K562 (cell line): ENCODE results near the gene FKBP9. TPM values are rescaled to one million over a fixed set of nuclear protein-coding genes. Genes with fewer than 3 reads are reported as not detected.

Experiments
- CC2D1A ChIP-seq: fragments of 450-650 bp; IDR thresholded peaks from 2 replicates; pipeline ENCODE4 v1.6.1; 2017; ENCODE audit warnings: mild to moderate bottlenecking
- CEBPG ChIP-seq, 3 experiments: fragments of 200-800 bp in 1 of 3; sonication (Bioruptor generic) in 1 of 3; sonication (generic) in 1 of 3; formaldehyde crosslinking in 1 of 3; IDR thresholded peaks in 2 of 3; conservative IDR thresholded peaks in 1 of 3; 2 replicates each; pipeline versions ENCODE4 v1.6.1 to v1.8.0; 2016 to 2022; ENCODE audit warnings: missing compliant biosample characterization in 2 of 3, missing genetic modification characterization in 2 of 3, mild to moderate bottlenecking in 1 of 3, missing genetic modification reagents in 1 of 3
- CREM ChIP-seq: IDR thresholded peaks from 2 replicates; pipeline ENCODE4 v1.6.1; 2014; ENCODE audit warnings: antibody characterized with exemption, low read depth
- HDAC1 ChIP-seq, 2 experiments: fragments of 450-650 bp; IDR thresholded peaks; 2 replicates each; pipeline ENCODE4 v1.6.1; 2016 to 2017; ENCODE audit warnings: inconsistent platforms in 1 of 2, mild to moderate bottlenecking in 1 of 2, moderate library complexity in 1 of 2
- KDM2B ChIP-seq: fragments of 250-450 bp; sonication (Bioruptor Pico); IDR thresholded peaks from 2 replicates; pipeline ENCODE4 v1.8.0; 2021; ENCODE audit warnings: mild to moderate bottlenecking, moderate library complexity
- MCM3 ChIP-seq: fragments of 450-650 bp; IDR thresholded peaks from 2 replicates; pipeline ENCODE4 v1.6.1; 2016
- MYC ChIP-seq, 2 experiments: fragments of 250-450 bp in 1 of 2; sonication (Bioruptor Pico) in 1 of 2; IDR thresholded peaks; 2 replicates each; pipeline versions ENCODE4 v1.5.1 to v1.6.1; 2012 to 2021; ENCODE audit warnings: low read depth in 2 of 2, borderline replicate concordance in 1 of 2, improper control_type of control experiment in 1 of 2, low read length in 1 of 2, mild to moderate bottlenecking in 1 of 2, moderate library complexity in 1 of 2
- NUFIP1 ChIP-seq: fragments of 450-650 bp; IDR thresholded peaks from 2 replicates; pipeline ENCODE4 v1.6.1; 2018; ENCODE audit not compliant: partially characterized antibody
- TCF7L2 ChIP-seq: fragments of 150-350 bp; IDR thresholded peaks from 2 replicates; pipeline ENCODE4 v1.6.1; 2016; ENCODE audit warnings: low read depth, mild to moderate bottlenecking, low read length, moderate library complexity
- XRCC5 ChIP-seq: fragments of 200-400 bp; formaldehyde crosslinking; IDR thresholded peaks from 2 replicates; pipeline ENCODE4 v1.6.1; 2017; ENCODE audit warnings: low read depth, mild to moderate bottlenecking, low read length
- ZNF184 ChIP-seq: sonication (generic); formaldehyde crosslinking; IDR thresholded peaks from 2 replicates; pipeline ENCODE4 v1.5.0; 2020; ENCODE audit warnings: missing genetic modification reagents
- ZNF445 ChIP-seq: fragments of 250-450 bp; sonication (Bioruptor Pico); IDR thresholded peaks from 2 replicates; pipeline ENCODE4 v1.4.0; 2020; ENCODE audit warnings: low read depth, mild to moderate bottlenecking, moderate library complexity
- ZNF561 ChIP-seq: fragments of 450-650 bp; formaldehyde crosslinking; conservative IDR thresholded peaks from 2 replicates; pipeline ENCODE4 v1.4.0; 2020; ENCODE audit warnings: mild to moderate bottlenecking, moderate library complexity
- ZNF830 ChIP-seq: fragments of 250-450 bp; sonication (Bioruptor Pico); IDR thresholded peaks from 2 replicates; pipeline ENCODE4 v1.5.0; 2021; ENCODE audit warnings: mild to moderate bottlenecking
- polyA plus RNA-seq, 8 experiments: library from polyadenylated mRNA; depleted of rRNA in 4 of 8; stranded (reverse) in 5 of 8; unstranded in 3 of 8; fragments of >200 nt; fragmentation: Nextera tagmentation in 2 of 8; fragmentation: Illumina TruSeq in 1 of 8; extraction: Ambion mirVana in 2 of 8; extraction: Trizol in 1 of 8; gene quantifications; 2 replicates each; pipeline versions ENCODE4 v1.2.1 to v1.2.3, GENCODE V29; 2011 to 2014; ENCODE audit warnings: inconsistent platforms in 1 of 8, missing spikeins in 1 of 8
- total RNA-seq, 7 experiments: library from RNA; depleted of rRNA in 6 of 7; stranded (reverse); fragments of >200 nt in 6 of 7; fragmentation: Illumina TruSeq in 2 of 7; extraction: Trizol in 2 of 7; gene quantifications; 2 replicates each; pipeline versions ENCODE4 v1.2.1 to v1.2.3, GENCODE V29; 2011 to 2021; ENCODE audit warnings: low replicate concordance in 1 of 7
- TF ChIP-seq, protein P1 (sequence below), 2 experiments: fragments of 450-650 bp; IDR thresholded peaks; 2 replicates each; pipeline ENCODE4 v1.6.1; 2018; ENCODE audit warnings: mild to moderate bottlenecking in 2 of 2, low read depth in 1 of 2; ENCODE audit not compliant: partially characterized antibody in 2 of 2
- TF ChIP-seq, protein P2 (sequence below): fragments of 200-400 bp; formaldehyde crosslinking; IDR thresholded peaks from 2 replicates; pipeline ENCODE4 v1.6.1; 2017; ENCODE audit warnings: mild to moderate bottlenecking, low read depth, low read length, moderate library complexity
- TF ChIP-seq, protein P3 (sequence below): sonication (generic); formaldehyde crosslinking; IDR thresholded peaks from 2 replicates; pipeline ENCODE4 v1.9.0; 2022; ENCODE audit warnings: mild to moderate bottlenecking, missing genetic modification reagents
- TF ChIP-seq, protein P4 (sequence below): sonication (generic); IDR thresholded peaks from 2 replicates; pipeline ENCODE4 v1.6.1; 2016

The FKBP9 gene
- total and polyA plus RNA-seq, 9 of the 15 experiments (the other 6 are each of a cell fraction or from before 2014, with no cell fraction given): 5.9 to 23.7 (median 15.8) TPM

DNA sequence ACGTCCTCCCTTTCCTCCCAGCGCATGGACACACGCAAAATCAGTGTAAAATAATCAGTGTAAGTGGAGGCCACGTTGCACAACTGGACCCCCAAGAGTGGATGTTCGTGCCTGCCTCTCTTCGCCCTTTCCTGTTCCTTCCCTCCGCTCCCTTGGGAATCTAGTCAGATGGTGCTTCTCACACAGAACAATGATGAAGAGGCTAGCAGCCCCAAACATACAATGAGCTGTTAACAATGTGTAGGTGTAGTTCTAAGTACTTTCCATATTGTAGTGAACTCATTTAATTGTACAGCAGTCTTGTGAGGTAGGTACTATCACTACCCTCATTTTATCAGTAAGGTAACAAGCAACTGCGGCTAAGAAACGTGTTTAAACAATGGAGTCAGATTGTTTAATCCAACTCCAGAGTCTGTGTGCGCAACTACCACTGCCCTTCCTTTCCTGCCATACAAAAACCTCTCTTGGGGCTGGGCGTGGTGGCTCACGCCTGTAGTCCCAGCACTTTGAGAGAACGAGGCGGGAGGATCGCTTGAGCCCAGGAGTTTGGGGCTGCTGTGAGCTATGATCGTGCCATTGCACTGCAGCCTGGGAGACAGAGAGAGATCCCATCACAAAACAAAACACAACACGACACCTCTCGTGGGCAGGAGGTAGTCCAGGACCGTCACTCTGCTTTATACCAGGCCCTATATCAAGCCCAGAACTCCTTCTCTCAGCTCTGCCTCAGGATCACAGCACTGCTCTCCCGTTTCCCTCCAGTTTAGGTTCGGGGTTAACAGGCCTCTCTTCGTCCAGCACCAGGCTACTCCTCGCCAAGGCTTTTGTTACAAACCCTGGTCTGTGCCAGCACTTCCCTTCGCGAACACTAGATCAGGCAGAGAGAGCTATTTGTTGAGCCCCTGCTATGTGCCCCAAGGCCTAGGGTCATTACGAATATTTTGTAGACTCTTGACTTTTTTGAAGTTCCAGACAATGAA, 1.1 kb downstream of the FKBP9 start (continued):
- TF ChIP-seq, protein P1, sequence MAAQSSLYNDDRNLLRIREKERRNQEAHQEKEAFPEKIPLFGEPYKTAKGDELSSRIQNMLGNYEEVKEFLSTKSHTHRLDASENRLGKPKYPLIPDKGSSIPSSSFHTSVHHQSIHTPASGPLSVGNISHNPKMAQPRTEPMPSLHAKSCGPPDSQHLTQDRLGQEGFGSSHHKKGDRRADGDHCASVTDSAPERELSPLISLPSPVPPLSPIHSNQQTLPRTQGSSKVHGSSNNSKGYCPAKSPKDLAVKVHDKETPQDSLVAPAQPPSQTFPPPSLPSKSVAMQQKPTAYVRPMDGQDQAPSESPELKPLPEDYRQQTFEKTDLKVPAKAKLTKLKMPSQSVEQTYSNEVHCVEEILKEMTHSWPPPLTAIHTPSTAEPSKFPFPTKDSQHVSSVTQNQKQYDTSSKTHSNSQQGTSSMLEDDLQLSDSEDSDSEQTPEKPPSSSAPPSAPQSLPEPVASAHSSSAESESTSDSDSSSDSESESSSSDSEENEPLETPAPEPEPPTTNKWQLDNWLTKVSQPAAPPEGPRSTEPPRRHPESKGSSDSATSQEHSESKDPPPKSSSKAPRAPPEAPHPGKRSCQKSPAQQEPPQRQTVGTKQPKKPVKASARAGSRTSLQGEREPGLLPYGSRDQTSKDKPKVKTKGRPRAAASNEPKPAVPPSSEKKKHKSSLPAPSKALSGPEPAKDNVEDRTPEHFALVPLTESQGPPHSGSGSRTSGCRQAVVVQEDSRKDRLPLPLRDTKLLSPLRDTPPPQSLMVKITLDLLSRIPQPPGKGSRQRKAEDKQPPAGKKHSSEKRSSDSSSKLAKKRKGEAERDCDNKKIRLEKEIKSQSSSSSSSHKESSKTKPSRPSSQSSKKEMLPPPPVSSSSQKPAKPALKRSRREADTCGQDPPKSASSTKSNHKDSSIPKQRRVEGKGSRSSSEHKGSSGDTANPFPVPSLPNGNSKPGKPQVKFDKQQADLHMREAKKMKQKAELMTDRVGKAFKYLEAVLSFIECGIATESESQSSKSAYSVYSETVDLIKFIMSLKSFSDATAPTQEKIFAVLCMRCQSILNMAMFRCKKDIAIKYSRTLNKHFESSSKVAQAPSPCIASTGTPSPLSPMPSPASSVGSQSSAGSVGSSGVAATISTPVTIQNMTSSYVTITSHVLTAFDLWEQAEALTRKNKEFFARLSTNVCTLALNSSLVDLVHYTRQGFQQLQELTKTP (IDR thresholded peaks at IDR 0.05; ENCODE audit: low read depth in 1 of 2, partially characterized antibody in 2 of 2): no peak
- TF ChIP-seq XRCC5: no peak
- no peak for TF ChIP-seq TCF7L2
- TF ChIP-seq ZNF184 (CRISPR knock-in tag): no peak
- no peak for TF ChIP-seq ZNF561
- 0 out of 4 replicates have a peak, but pooled peaks of 1 of the 2 experiments have one; percentile 9 for TF ChIP-seq HDAC1 (IDR thresholded peaks at IDR 0.05)
- TF ChIP-seq NUFIP1: no peak
- TF ChIP-seq CREM: no peak
- TF ChIP-seq, protein P2, sequence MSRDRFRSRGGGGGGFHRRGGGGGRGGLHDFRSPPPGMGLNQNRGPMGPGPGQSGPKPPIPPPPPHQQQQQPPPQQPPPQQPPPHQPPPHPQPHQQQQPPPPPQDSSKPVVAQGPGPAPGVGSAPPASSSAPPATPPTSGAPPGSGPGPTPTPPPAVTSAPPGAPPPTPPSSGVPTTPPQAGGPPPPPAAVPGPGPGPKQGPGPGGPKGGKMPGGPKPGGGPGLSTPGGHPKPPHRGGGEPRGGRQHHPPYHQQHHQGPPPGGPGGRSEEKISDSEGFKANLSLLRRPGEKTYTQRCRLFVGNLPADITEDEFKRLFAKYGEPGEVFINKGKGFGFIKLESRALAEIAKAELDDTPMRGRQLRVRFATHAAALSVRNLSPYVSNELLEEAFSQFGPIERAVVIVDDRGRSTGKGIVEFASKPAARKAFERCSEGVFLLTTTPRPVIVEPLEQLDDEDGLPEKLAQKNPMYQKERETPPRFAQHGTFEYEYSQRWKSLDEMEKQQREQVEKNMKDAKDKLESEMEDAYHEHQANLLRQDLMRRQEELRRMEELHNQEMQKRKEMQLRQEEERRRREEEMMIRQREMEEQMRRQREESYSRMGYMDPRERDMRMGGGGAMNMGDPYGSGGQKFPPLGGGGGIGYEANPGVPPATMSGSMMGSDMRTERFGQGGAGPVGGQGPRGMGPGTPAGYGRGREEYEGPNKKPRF: no peak
- TF ChIP-seq ZNF830 (CRISPR knock-in tag): no peak
- no peak for TF ChIP-seq KDM2B (CRISPR knock-in tag)
- TF ChIP-seq CEBPG (CRISPR knock-in tag; IDR thresholded peaks at IDR 0.05): no peak
- peak in 1 of 2 experiments; percentile 73; a peak in 1 of 4 replicates for TF ChIP-seq CEBPG (tag; conservative IDR thresholded peaks at IDR 0.05 in 1 of 2, IDR thresholded peaks at IDR 0.05 in 1 of 2)
- TF ChIP-seq, protein P3, sequence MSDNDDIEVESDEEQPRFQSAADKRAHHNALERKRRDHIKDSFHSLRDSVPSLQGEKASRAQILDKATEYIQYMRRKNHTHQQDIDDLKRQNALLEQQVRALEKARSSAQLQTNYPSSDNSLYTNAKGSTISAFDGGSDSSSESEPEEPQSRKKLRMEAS (CRISPR knock-in tag): no peak
- TF ChIP-seq CC2D1A: no peak
- TF ChIP-seq ZNF445 (CRISPR knock-in tag): no peak
- peak; percentile 17; the same call in 1 of the 2 replicates for TF ChIP-seq MYC (IDR thresholded peaks at IDR 0.05; ENCODE audit: low read depth, low read length)
- no peak for TF ChIP-seq MYC (CRISPR knock-in tag; IDR thresholded peaks at IDR 0.05; ENCODE audit: borderline replicate concordance, low read depth)
- TF ChIP-seq MCM3: no peak
- TF ChIP-seq, protein P4, sequence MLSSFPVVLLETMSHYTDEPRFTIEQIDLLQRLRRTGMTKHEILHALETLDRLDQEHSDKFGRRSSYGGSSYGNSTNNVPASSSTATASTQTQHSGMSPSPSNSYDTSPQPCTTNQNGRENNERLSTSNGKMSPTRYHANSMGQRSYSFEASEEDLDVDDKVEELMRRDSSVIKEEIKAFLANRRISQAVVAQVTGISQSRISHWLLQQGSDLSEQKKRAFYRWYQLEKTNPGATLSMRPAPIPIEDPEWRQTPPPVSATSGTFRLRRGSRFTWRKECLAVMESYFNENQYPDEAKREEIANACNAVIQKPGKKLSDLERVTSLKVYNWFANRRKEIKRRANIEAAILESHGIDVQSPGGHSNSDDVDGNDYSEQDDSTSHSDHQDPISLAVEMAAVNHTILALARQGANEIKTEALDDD: no peak
